AG09309 (cell line): ENCODE measurements around the gene RBM34.

ENCODE experiments used
- DNase-seq: peaks from one replicate; pipeline ENCODE4 v3.0.0-alpha.2; 2010; ENCODE audit warnings: low read depth
- H3K4me3 ChIP-seq: 2 replicates; pipeline ENCODE4 v1.5.1; 2011; ENCODE audit warnings: mild to moderate bottlenecking, low read depth, low read length, moderate library complexity; ENCODE audit not compliant: control insufficient read depth
- TF ChIP-seq, protein P1 (sequence below): IDR thresholded peaks from 2 replicates; pipeline ENCODE4 v1.5.1; 2011; ENCODE audit warnings: mild to moderate bottlenecking, low read depth, low read length, inconsistent platforms; ENCODE audit not compliant: insufficient read depth, control insufficient read depth; ENCODE audit errors: missing control alignments

Gene RBM34

DNA sequence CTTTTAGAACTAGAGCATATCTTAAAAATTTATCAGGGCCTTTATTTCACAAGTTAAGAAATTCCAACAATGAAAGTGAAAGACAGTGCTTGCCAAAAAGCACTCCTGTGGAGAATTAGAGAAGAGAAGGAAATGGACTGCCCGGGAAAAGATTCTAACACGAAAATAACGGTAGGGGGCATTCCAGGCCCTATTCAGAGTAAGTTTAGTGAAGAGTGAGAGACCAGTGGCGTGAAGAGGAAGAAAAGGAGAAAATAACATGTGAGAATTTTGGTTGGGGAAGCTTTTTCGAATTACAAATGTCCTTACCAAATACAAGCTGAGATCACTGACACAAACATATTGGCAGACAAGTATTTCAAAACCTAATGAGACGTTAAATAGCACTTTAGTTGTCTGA is 38.4 kb upstream of the RBM34 start:
- no peak overlapping the region for H3K4me3 ChIP-seq
- DNase-seq = peak; percentile 21
- TF ChIP-seq, protein P1, sequence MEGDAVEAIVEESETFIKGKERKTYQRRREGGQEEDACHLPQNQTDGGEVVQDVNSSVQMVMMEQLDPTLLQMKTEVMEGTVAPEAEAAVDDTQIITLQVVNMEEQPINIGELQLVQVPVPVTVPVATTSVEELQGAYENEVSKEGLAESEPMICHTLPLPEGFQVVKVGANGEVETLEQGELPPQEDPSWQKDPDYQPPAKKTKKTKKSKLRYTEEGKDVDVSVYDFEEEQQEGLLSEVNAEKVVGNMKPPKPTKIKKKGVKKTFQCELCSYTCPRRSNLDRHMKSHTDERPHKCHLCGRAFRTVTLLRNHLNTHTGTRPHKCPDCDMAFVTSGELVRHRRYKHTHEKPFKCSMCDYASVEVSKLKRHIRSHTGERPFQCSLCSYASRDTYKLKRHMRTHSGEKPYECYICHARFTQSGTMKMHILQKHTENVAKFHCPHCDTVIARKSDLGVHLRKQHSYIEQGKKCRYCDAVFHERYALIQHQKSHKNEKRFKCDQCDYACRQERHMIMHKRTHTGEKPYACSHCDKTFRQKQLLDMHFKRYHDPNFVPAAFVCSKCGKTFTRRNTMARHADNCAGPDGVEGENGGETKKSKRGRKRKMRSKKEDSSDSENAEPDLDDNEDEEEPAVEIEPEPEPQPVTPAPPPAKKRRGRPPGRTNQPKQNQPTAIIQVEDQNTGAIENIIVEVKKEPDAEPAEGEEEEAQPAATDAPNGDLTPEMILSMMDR = peak; percentile 38

DNA sequence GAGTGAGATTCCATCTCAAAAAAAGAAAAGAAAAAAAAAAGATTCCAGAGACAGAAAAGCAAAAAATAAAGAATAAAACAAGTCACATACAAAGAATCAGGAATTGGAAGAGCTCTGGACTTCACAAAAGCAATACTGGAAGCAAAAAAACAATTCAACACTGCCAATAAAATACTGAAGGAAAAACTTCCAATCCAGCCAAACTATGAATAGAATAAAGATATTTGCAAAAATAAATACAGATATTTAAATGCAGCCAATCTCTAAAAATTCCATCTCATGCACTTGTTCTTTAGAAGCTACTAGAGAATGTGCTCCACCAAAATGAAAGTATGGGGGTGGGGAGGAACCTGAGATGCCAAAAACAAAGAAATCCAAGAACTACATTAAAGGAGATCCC is 29.4 kb upstream of the RBM34 start:
- H3K4me3 ChIP-seq = no peak overlapping the region
- DNase-seq = no peak
- TF ChIP-seq, protein P1 = no peak

DNA sequence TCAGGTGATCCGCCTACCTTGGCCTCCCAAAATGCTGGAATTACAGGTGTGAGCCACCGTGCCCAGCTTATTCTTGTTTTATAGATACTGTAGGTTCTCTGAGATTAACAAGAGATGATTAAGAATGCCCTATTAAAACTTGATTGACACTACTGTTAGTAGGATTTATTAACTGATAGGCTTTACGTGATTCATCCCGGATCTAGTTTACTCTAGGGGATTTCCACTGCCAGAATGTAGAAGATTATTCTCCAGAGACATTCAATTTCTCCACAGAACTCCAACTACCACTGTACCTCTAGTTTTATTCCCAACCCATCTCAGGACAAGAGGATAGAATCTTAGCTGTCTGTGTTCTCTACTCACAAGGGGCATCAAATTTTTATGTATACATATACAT is 26.3 kb upstream of the RBM34 start:
- no peak for DNase-seq
- no peak overlapping the region for H3K4me3 ChIP-seq
- TF ChIP-seq, protein P1 = no peak

DNA sequence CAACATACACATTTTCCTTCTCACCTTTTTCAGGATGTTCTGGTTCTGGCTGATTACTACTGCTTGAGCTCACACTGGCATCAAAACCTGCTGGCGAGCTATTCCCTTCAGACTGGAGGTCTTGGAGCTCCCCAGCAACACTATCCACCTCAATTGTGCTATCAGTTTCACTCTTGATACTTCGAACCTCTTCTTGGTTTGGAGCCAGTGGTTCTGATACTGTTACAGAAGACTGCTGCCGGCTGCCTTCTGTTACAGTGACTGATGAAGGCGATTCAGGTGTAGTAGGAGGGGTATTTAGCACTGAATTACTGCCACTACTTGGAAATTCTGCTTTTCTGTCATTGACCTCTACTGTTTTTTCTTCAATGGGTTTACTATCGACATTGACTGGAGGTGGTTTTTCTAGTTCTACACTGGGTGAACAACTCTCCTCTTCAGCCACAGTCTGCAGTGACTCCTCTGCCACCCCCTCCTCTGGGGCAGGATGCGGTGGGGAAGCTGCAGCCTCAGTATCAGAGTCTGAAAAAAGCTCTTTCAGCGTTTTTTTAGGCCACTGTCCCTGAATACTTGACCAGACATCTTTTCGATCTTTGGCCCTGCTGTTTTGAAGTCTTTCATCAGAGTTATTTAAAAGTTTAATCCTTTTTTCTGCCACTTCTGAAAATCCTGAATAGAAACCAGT is 20.7 kb upstream of the RBM34 start:
- no peak overlapping the region for H3K4me3 ChIP-seq
- DNase-seq = no peak
- TF ChIP-seq, protein P1 = no peak

DNA sequence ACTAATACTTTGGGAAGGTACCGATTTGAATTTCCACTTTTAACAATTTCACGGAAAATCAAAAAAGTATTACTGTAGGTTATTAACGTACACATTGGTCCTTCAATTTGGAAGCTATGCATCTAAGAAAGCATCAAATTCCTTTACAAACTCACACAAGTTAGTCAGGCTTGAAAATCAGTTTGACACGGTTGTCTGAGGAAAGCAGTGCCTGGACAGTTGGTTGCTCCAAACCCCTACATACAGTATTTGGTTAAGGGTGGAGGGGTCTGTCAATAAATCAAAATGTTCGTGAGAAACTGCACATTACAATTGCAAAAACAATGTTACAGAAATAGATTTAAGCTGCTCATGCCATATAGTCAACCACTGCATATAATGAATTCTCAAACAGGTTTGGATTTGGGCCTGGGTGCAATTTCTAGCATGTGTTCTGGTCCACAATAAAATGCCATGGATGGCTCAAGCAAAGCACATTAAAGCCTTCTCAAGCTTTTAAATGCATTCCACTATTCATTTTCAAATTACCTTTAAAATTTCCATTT is 19.9 kb upstream of the RBM34 start:
- no peak overlapping the region for H3K4me3 ChIP-seq
- no peak for DNase-seq
- TF ChIP-seq, protein P1 = no peak

GRCh38 chr1:235176486-235176885 is 15.4 kb upstream of the RBM34 start:
- no peak for DNase-seq

More at GRCh38 chr1:235176486-235176885, 15.4 kb upstream of the RBM34 start:
- no peak overlapping the region for H3K4me3 ChIP-seq
- TF ChIP-seq, protein P1 = no peak
